Neural progenitor cell (in vitro differentiated cells): ENCODE measurements around the gene TENT4A. TPM values are rescaled to one million over a fixed set of nuclear protein-coding genes. Genes with fewer than 3 reads are reported as not detected.

ENCODE experiments used
- DNase-seq: peaks from one replicate; pipeline ENCODE4 v3.0.0-alpha.2; 2016; ENCODE audit warnings: low spot score
- H2AFZ ChIP-seq: fragments of 200-600 bp; sonication (generic); replicated peaks from 2 replicates; pipeline ENCODE4 v1.6.1; 2016; ENCODE audit warnings: antibody characterized with exemption
- H3F3A ChIP-seq: fragments of 200-600 bp; sonication (generic); 2 replicates; pipeline ENCODE4 v1.6.1; 2016; ENCODE audit warnings: antibody characterized with exemption, low read depth
- H3K27ac ChIP-seq: fragments of 200-600 bp; sonication (generic); 2 replicates; pipeline ENCODE4 v1.5.1; 2016; ENCODE audit warnings: mild to moderate bottlenecking
- H3K27me3 ChIP-seq: fragments of 200-600 bp; sonication (generic); 2 replicates; pipeline ENCODE4 v1.6.1; 2016; ENCODE audit warnings: mild to moderate bottlenecking, moderate library complexity
- H3K36me3 ChIP-seq: fragments of 200-600 bp; sonication (generic); 2 replicates; pipeline ENCODE4 v1.5.1; 2016
- H3K4me1 ChIP-seq: fragments of 200-600 bp; sonication (generic); 2 replicates; pipeline ENCODE4 v1.6.1; 2016; ENCODE audit warnings: mixed run types
- H3K4me2 ChIP-seq: fragments of 200-600 bp; sonication (generic); 2 replicates; pipeline ENCODE4 v1.6.1; 2016
- H3K4me3 ChIP-seq: fragments of 200-600 bp; sonication (generic); 2 replicates; pipeline ENCODE4 v1.5.1; 2016
- H3K79me2 ChIP-seq: fragments of 200-600 bp; sonication (generic); 2 replicates; pipeline ENCODE4 v1.6.1; 2016; ENCODE audit warnings: low read depth
- H3K9ac ChIP-seq: fragments of 200-600 bp; sonication (generic); 2 replicates; pipeline ENCODE4 v1.6.1; 2016
- H3K9me3 ChIP-seq: fragments of 200-600 bp; sonication (generic); 2 replicates; pipeline ENCODE4 v1.5.1; 2016; ENCODE audit warnings: low read depth
- H4K20me1 ChIP-seq: fragments of 200-600 bp; sonication (generic); 2 replicates; pipeline ENCODE4 v1.6.1; 2016; ENCODE audit warnings: low read depth
- H3K27ac Mint-ChIP-seq: 3 replicates; pipeline ENCODE4 v1.8.0; 2021; ENCODE audit warnings: mixed read lengths
- H3K27me3 Mint-ChIP-seq: 2 replicates; pipeline ENCODE4 v1.8.0; 2022; ENCODE audit warnings: low read depth, mild to moderate bottlenecking, inconsistent platforms, moderate library complexity, mixed read lengths; ENCODE audit not compliant: insufficient read depth
- H3K36me3 Mint-ChIP-seq: 3 replicates; pipeline ENCODE4 v1.8.0; 2021; ENCODE audit warnings: mixed read lengths
- H3K4me1 Mint-ChIP-seq: 3 replicates; pipeline ENCODE4 v1.8.0; 2021; ENCODE audit warnings: mixed read lengths
- H3K4me3 Mint-ChIP-seq: 3 replicates; pipeline ENCODE4 v1.8.0; 2021; ENCODE audit warnings: mild to moderate bottlenecking, moderate library complexity, mixed read lengths
- H3K9me3 Mint-ChIP-seq: 3 replicates; pipeline ENCODE4 v1.8.0; 2020; ENCODE audit warnings: mixed read lengths
- CTCF ChIP-seq: fragments of 200-600 bp; sonication (generic); IDR thresholded peaks from 2 replicates; pipeline ENCODE4 v1.5.1; 2017; ENCODE audit warnings: antibody characterized with exemption, mild to moderate bottlenecking
- EZH2 ChIP-seq: fragments of 200-600 bp; sonication (generic); IDR thresholded peaks from 2 replicates; pipeline ENCODE4 v1.6.1; 2017; ENCODE audit warnings: antibody characterized with exemption, mild to moderate bottlenecking, moderate library complexity
- EZH2phosphoT487 ChIP-seq: fragments of 200-600 bp; sonication (generic); IDR thresholded peaks from 2 replicates; pipeline ENCODE4 v1.6.1; 2017; ENCODE audit warnings: antibody characterized with exemption
- total RNA-seq: library from RNA; depleted of rRNA; stranded (reverse); fragments of >200 nt; gene quantifications from 2 replicates; pipeline ENCODE4 v1.2.3, GENCODE V29; 2015; ENCODE audit warnings: low replicate concordance

Gene TENT4A
- total RNA-seq, 1 donor from 2014 or later = 20.9 TPM

GRCh38 chr5:6785161-6785860, 72.1 kb downstream of the TENT4A start:
- Mint-ChIP-seq H3K27me3 (no peaks in the 10 kb centered on the region), H3K36me3 (no peaks in the 10 kb centered on the region), H3K9me3 (no peaks in the 10 kb centered on the region), H3K4me1 (peaks cover 1% of the 10 kb centered on the region), H3K27ac (peak overlapping the region; percentile 0), H3K4me3 (no peak overlapping the region)
- Histone ChIP-seq H3F3A (no peaks in the 10 kb centered on the region), H3K4me3 (no peak overlapping the region), H4K20me1 (no peaks in the 10 kb centered on the region), H3K27ac (no peak overlapping the region), H3K79me2 (no peaks in the 10 kb centered on the region), H3K27me3 (no peaks in the 10 kb centered on the region), H3K36me3 (no peaks in the 10 kb centered on the region), H3K4me1 (no peaks in the 10 kb centered on the region), H3K9ac (no peak overlapping the region), H3K4me2 (no peak overlapping the region), H3K9me3 (no peaks in the 10 kb centered on the region), H2AFZ (no peak overlapping the region)
- TF ChIP-seq CTCF = no peak
- no peak for TF ChIP-seq EZH2
- no peak for DNase-seq

DNA sequence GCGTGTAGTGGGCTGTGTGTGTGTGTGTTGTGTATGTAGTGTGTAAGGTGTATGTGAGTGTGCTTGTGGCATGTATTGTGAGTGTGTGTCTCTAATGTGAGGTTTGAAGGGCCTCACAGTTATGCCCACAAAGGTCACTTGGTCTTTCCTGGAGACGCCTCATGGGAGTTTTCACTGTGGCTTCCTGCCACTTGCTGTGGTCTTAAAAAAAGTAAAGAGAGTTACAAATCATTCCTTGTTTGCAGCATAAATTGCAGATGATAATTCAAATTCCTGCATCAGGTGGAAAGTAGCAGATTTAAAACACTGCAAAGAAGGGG, 72.6 kb downstream of the TENT4A start:
- no peak overlapping the region for H3K4me2 ChIP-seq
- H3K27me3 ChIP-seq = no peaks in the 10 kb centered on the region
- H3K4me1 Mint-ChIP-seq = peaks cover 2% of the 10 kb centered on the region
- H3K4me3 ChIP-seq = no peak overlapping the region
- no peaks in the 10 kb centered on the region for H3K4me1 ChIP-seq
- no peaks in the 10 kb centered on the region for H4K20me1 ChIP-seq
- no peaks in the 10 kb centered on the region for H3K27me3 Mint-ChIP-seq
- H3K79me2 ChIP-seq = no peaks in the 10 kb centered on the region
- no peak overlapping the region for H2AFZ ChIP-seq
- no peak overlapping the region for H3K4me3 Mint-ChIP-seq
- H3K9me3 Mint-ChIP-seq = no peaks in the 10 kb centered on the region
- DNase-seq = no peak
- H3F3A ChIP-seq = no peaks in the 10 kb centered on the region
- H3K9ac ChIP-seq = no peak overlapping the region
- peak overlapping the region; percentile 0 for H3K27ac Mint-ChIP-seq
- no peak overlapping the region for H3K27ac ChIP-seq
- H3K36me3 Mint-ChIP-seq = no peaks in the 10 kb centered on the region
- no peaks in the 10 kb centered on the region for H3K9me3 ChIP-seq
- TF ChIP-seq EZH2 (no peak), EZH2phosphoT487 (no peak)
- H3K36me3 ChIP-seq = no peaks in the 10 kb centered on the region

GRCh38 chr5:6786786-6787495, 73.7 kb downstream of the TENT4A start:
- H3K36me3 Mint-ChIP-seq = no peaks in the 10 kb centered on the region
- Histone ChIP-seq H3K4me2 (no peak overlapping the region), H3K27me3 (no peaks in the 10 kb centered on the region), H2AFZ (no peak overlapping the region), H3K4me1 (no peaks in the 10 kb centered on the region), H3K9ac (no peak overlapping the region), H3K36me3 (no peaks in the 10 kb centered on the region), H3K9me3 (no peaks in the 10 kb centered on the region), H3K79me2 (no peaks in the 10 kb centered on the region), H3F3A (no peaks in the 10 kb centered on the region), H3K4me3 (no peak overlapping the region), H3K27ac (no peak overlapping the region), H4K20me1 (no peaks in the 10 kb centered on the region)
- peaks cover 2% of the 10 kb centered on the region for H3K4me1 Mint-ChIP-seq
- no peak for DNase-seq
- no peaks in the 10 kb centered on the region for H3K27me3 Mint-ChIP-seq
- no peak overlapping the region for H3K4me3 Mint-ChIP-seq
- TF ChIP-seq EZH2phosphoT487 = no peak
- no peak for TF ChIP-seq CTCF
- no peak for TF ChIP-seq EZH2
- no peak overlapping the region for H3K27ac Mint-ChIP-seq
- no peaks in the 10 kb centered on the region for H3K9me3 Mint-ChIP-seq

DNA sequence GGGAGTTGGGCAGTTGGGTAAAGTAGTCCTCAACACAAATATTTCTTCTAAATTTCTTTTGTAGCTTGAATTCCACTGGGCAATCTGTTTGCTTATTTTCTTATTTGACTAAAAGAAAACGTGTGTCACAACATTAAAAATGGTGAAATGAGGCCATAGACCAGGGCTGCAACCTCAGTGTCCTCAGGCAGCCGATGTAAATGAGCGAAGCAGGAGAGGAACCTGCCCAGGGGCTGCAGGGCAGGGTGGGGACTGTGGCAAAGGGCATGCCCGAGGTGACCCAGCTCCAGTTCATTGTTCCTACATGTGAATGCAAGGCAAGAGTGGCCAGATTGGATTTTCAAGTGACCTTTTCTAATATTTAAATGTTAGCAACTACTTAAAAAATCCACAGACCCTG, 74.7 kb downstream of the TENT4A start:
- Mint-ChIP-seq H3K4me1 (peaks cover 2% of the 10 kb centered on the region), H3K9me3 (no peaks in the 10 kb centered on the region)
- no peak for TF ChIP-seq EZH2phosphoT487
- TF ChIP-seq CTCF = no peak
- no peak for TF ChIP-seq EZH2

More for the DNA sequence above, 74.7 kb downstream of the TENT4A start:
- Histone ChIP-seq H3K36me3 (no peaks in the 10 kb centered on the region), H3K79me2 (no peaks in the 10 kb centered on the region), H3K27ac (no peak overlapping the region), H3K9me3 (no peaks in the 10 kb centered on the region), H3F3A (no peaks in the 10 kb centered on the region), H3K27me3 (no peaks in the 10 kb centered on the region), H3K9ac (no peak overlapping the region), H3K4me2 (no peak overlapping the region), H2AFZ (no peak overlapping the region), H3K4me3 (no peak overlapping the region), H4K20me1 (no peaks in the 10 kb centered on the region), H3K4me1 (no peaks in the 10 kb centered on the region)
- Mint-ChIP-seq H3K27ac (no peak overlapping the region), H3K36me3 (no peaks in the 10 kb centered on the region), H3K27me3 (no peaks in the 10 kb centered on the region), H3K4me3 (no peak overlapping the region)
- DNase-seq = no peak
